Kidney (tissue), 14 donors: Measurements from ENCODE around the gene NR2F6. TPM values are rescaled to one million over a fixed set of nuclear protein-coding genes. Genes with fewer than 3 reads are reported as not detected.

Experiments used
- DNase-seq, 5 donors: peaks; one replicate each; pipeline ENCODE4 v3.0.0-alpha.2; 2013 to 2020
- FAIRE-seq: peaks from 2 replicates; lab custom pipeline; 2012; peaks lifted over from hg19 to GRCh38; lab: Jason Lieb, UNC
- H3K27ac ChIP-seq, 2 donors: one replicate each; pipeline ENCODE4 v1.7.0; 2013; ENCODE audit warnings: low read depth in 2 of 2, low read length in 2 of 2, inconsistent platforms in 1 of 2
- H3K27me3 ChIP-seq: one replicate; pipeline ENCODE4 v1.7.1; 2013; ENCODE audit warnings: low read length, inconsistent platforms; ENCODE audit not compliant: control insufficient read depth, insufficient read depth
- H3K36me3 ChIP-seq, 3 donors: one replicate each; pipeline versions ENCODE4 v1.7.0 to v1.7.1; 2013; ENCODE audit warnings: low read length in 3 of 3, control low read depth in 1 of 3, inconsistent platforms in 1 of 3; ENCODE audit not compliant: insufficient read depth in 3 of 3, control insufficient read depth in 2 of 3
- H3K4me1 ChIP-seq, 3 donors: one replicate each; pipeline versions ENCODE4 v1.7.0 to v1.7.1; 2013; ENCODE audit warnings: low read length in 3 of 3, inconsistent platforms in 1 of 3, low read depth in 1 of 3; ENCODE audit not compliant: control insufficient read depth in 2 of 3, insufficient read depth in 2 of 3
- H3K4me3 ChIP-seq, 3 donors: one replicate each; pipeline versions ENCODE4 v1.7.0 to v1.8.1; 2013; ENCODE audit warnings: low read length in 3 of 3, control low read depth in 1 of 3, inconsistent platforms in 1 of 3
- H3K9ac ChIP-seq, 3 donors: one replicate each; pipeline versions ENCODE4 v1.7.0 to v1.7.1; 2013; ENCODE audit warnings: low read length in 3 of 3, control low read depth in 1 of 3, inconsistent platforms in 1 of 3
- H3K9me3 ChIP-seq, 3 donors: one replicate each; pipeline versions ENCODE4 v1.7.0 to v1.7.1; 2013; ENCODE audit warnings: low read length in 3 of 3, control low read depth in 1 of 3, inconsistent platforms in 1 of 3; ENCODE audit not compliant: control insufficient read depth in 2 of 3, insufficient read depth in 1 of 3
- intact Hi-C: fragments of 100-400 bp; cut with DNase I; formaldehyde crosslinking; loops from one replicate; pipeline ENCODE4 v1.11.1; 2022
- polyA plus RNA-seq: library from polyadenylated mRNA; stranded (reverse); fragments of 350-450 nt; fragmentation: Illumina TruSeq; extraction: RNeasy Lipid Tissue Mini Kit (QIAGEN cat#74804); gene quantifications from one replicate; pipeline ENCODE4 v1.2.3, GENCODE V29; 2014; ENCODE audit warnings: low read depth, low replicate concordance; ENCODE audit not compliant: insufficient read depth
- total RNA-seq: library from RNA; stranded (reverse); fragmentation: NEBNext Ultra II Directional; extraction: Animal tissue kit (Norgen Biotek cat#: 25700); gene quantifications from one replicate; pipeline ENCODE4 v1.2.1, GENCODE V29; 2021
- TF ChIP-seq, protein P1 (sequence below): IDR thresholded peaks from 3 replicates; pipeline ENCODE4 v1.5.1; 2012; ENCODE audit warnings: mild to moderate bottlenecking, moderate library complexity, borderline replicate concordance; ENCODE audit not compliant: insufficient read depth; ENCODE audit errors: extremely low read depth
- donor health status: control.
- donor health status: control.
- donor health status: control.
- donor health status: control.
- donor health status: control.
- donor health status: DM: yes; HTN: yes; CAD: no.
- donor health status: Normal renal cell carcinoma (clear cell type).

Gene NR2F6
- total and polyA plus RNA-seq, 2 donors from 2014 or later = 46.8 to 60.2 TPM

DNA sequence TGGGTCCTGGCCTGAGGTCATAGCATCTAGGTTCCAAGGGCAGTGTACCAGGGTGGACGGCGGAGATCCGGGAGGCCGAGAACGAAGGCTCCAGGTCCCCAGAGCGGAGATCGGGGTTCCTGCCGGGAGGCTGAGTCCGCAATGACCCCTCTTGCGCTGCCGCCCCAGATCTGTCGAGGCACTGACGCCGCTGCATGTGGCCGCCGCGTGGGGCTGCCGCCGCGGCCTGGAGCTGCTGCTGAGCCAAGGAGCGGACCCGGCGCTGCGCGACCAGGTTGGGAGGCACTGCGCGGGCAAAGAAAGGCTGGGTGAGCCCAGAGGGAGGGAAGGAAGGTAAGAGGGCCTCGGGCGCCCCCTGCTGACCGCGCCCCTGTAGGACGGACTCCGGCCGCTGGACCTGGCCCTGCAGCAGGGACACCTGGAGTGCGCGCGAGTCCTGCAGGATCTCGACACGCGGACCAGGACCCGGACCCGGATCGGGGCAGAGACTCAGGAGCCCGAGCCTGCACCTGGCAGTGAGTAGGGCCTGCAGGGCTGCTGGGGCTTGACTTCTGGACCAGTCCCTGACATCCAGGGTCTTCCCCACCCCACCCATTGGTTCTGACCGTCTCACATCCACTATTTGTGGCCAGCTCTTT lies 36.9 kb upstream of the NR2F6 start:
- H3K27ac ChIP-seq = no peak overlapping the region
- peak overlapping the region in 1 of 3 donors; percentile 48 for H3K9ac ChIP-seq
- H3K4me3 ChIP-seq = peak overlapping the region in 1 of 3 donors; percentile 18
- peak; percentile 90 to 93 (median 92) for DNase-seq
- FAIRE-seq = no peak
- intact Hi-C loops = loop anchor here (10.0 kb wide), 1 partner anchor 218 kb away; no protein-coding TSS in a partner anchor
- TF ChIP-seq, protein P1, sequence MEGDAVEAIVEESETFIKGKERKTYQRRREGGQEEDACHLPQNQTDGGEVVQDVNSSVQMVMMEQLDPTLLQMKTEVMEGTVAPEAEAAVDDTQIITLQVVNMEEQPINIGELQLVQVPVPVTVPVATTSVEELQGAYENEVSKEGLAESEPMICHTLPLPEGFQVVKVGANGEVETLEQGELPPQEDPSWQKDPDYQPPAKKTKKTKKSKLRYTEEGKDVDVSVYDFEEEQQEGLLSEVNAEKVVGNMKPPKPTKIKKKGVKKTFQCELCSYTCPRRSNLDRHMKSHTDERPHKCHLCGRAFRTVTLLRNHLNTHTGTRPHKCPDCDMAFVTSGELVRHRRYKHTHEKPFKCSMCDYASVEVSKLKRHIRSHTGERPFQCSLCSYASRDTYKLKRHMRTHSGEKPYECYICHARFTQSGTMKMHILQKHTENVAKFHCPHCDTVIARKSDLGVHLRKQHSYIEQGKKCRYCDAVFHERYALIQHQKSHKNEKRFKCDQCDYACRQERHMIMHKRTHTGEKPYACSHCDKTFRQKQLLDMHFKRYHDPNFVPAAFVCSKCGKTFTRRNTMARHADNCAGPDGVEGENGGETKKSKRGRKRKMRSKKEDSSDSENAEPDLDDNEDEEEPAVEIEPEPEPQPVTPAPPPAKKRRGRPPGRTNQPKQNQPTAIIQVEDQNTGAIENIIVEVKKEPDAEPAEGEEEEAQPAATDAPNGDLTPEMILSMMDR = peak; percentile 88
- H3K27me3 ChIP-seq = peaks cover 2% of the 10 kb centered on the region
- no peaks in the 10 kb centered on the region for H3K9me3 ChIP-seq
- H3K4me1 ChIP-seq = peaks cover 0 to 4% (median 0%) of the 10 kb centered on the region in 3 donors
- no peaks in the 10 kb centered on the region for H3K36me3 ChIP-seq

DNA sequence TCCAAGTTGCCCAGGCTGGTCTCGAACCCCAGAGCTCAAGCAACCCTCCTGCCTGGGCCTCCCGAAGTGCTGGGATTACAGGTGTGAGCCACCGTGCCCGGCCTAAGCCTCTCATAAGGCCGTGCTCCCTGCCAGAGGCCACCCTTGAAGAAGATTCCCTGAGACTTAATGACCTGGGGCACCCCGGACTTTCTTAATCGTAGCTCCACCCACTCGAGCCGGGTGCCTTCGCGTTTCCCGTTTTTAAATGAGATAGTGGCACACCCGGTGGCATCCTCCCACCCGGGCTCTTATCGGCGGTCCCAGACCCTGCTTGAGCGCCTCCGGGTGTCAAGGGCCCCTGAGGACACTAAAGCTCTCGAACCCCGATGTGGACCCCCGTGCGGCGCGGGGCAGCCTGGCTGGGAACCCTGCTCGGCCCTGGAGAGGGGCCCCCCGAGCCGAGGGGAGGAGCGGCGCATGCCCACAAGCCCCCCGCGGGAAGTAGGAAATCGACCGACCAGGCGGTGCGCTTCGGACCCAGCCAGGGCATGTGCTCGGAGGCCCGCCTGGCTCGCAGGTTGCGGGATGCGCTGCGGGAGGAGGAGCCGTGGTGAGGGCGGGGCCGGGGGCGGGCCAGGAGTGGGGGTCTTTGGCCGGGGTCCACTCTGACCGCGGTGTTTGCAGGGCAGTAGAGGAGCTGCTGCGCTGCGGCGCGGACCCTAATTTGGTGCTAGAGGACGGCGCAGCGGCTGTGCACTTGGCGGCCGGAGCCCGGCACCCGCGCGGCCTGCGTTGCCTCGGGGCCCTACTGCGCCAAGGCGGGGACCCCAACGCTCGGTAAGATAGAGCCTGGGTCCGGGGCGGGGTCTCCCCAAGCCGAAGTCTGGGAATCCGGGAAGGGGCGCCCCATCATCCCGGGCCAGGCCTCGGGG lies 35.9 kb upstream of the NR2F6 start, which contains the start of gene ANKLE1:
Gene ANKLE1, plus strand, starts transcription at position 511 of the 914 bp plus-strand sequence. Its CDS starts 20 bp downstream, at position 531.
- DNase-seq (peak; percentile 44 to 80 (median 55)), FAIRE-seq (no peak)
- H3K27me3 ChIP-seq = peaks cover 2% of the 10 kb centered on the region
- H3K9ac ChIP-seq = peak within 1 kb of the TSS in 1 of 3 donors; percentile 48
- no peak within 1 kb of the TSS for H3K27ac ChIP-seq
- peak within 1 kb of the TSS in 1 of 3 donors; percentile 18 for H3K4me3 ChIP-seq
- intact Hi-C loops = loop anchor here (10.0 kb wide), 1 partner anchor 217 kb away; no protein-coding TSS in a partner anchor
- TF ChIP-seq, protein P1 = no peak
- H3K9me3 ChIP-seq = no peaks in the 10 kb centered on the region
- peaks cover 0 to 4% (median 3%) of the 10 kb centered on the region in 3 donors for H3K36me3 ChIP-seq
- peaks cover 0 to 4% (median 0%) of the 10 kb centered on the region in 3 donors for H3K4me1 ChIP-seq

DNA sequence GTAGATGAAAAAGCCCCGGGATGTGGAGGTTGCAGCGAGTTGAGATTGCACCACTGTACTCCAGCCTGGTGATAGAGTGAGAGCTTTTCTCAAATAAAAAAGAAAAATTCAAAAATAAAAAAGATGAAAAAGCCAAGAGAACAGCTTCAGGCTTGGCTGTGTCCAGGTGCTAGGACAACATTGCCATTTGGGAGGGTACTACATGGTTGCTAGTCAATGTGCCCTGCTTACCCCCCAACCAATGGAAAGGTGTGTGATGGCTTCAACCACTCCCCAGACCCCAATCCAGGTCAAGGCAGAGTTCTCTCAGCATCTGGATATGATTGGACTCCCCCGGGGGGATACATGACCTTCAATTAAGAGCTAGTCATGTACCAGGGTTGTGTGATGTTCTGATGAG lies 33.7 kb upstream of the NR2F6 start:
- no peak overlapping the region for H3K4me3 ChIP-seq
- DNase-seq (no peak), FAIRE-seq (no peak)
- H3K27ac ChIP-seq = no peak overlapping the region
- peaks cover 0 to 4% (median 0%) of the 10 kb centered on the region in 3 donors for H3K4me1 ChIP-seq
- peaks cover 2% of the 10 kb centered on the region for H3K27me3 ChIP-seq
- TF ChIP-seq, protein P1 = no peak
- no peak overlapping the region for H3K9ac ChIP-seq
- intact Hi-C loops = no loop called here
- no peaks in the 10 kb centered on the region for H3K9me3 ChIP-seq
- peaks cover 0 to 17% (median 3%) of the 10 kb centered on the region in 3 donors for H3K36me3 ChIP-seq
